Superior temporal gyrus (tissue), 1 donor: ENCODE data around the gene FBXL5.

ENCODE experiments used
- DNase-seq: peaks from one replicate; pipeline ENCODE4 v3.0.0-alpha.2; 2016; ENCODE audit errors: extremely low spot score

Gene FBXL5

GRCh38 chr4:15677507-15677988 lies 22.4 kb upstream of the FBXL5 start:
- DNase-seq, result no peak

- DNase-seq, result no peak
Measured at GRCh38 chr4:15676899-15677298, 21.7 kb upstream of the FBXL5 start.

GRCh38 chr4:15676039-15676438 lies 20.9 kb upstream of the FBXL5 start:
- no peak for DNase-seq

GRCh38 chr4:15675356-15675755 lies 20.2 kb upstream of the FBXL5 start:
- DNase-seq, result no peak

GRCh38 chr4:15674926-15675325 lies 19.8 kb upstream of the FBXL5 start:
- no peak for DNase-seq

- DNase-seq, result no peak
Measured at GRCh38 chr4:15674046-15674445, 18.9 kb upstream of the FBXL5 start.

GRCh38 chr4:15673337-15673736 lies 18.2 kb upstream of the FBXL5 start:
- no peak for DNase-seq

- no peak for DNase-seq
Measured at GRCh38 chr4:15672101-15672500, 16.9 kb upstream of the FBXL5 start.

- no peak for DNase-seq
Measured at GRCh38 chr4:15670576-15670975, 15.4 kb upstream of the FBXL5 start.

- peak; percentile 72 for DNase-seq
Measured at GRCh38 chr4:15668566-15669435, 13.6 kb upstream of the FBXL5 start.

GRCh38 chr4:15667006-15667405 lies 11.8 kb upstream of the FBXL5 start:
- DNase-seq, result no peak

GRCh38 chr4:15665753-15666365 lies 10.7 kb upstream of the FBXL5 start:
- no peak for DNase-seq

GRCh38 chr4:15659768-15660570 lies 4.8 kb upstream of the FBXL5 start:
- no peak for DNase-seq

- DNase-seq, result no peak
Measured at GRCh38 chr4:15658781-15659180, 3.6 kb upstream of the FBXL5 start.

- DNase-seq, result no peak
Measured at GRCh38 chr4:15658136-15658770, 3.1 kb upstream of the FBXL5 start.

- no peak for DNase-seq
Measured at GRCh38 chr4:15657366-15657765, 2.2 kb upstream of the FBXL5 start.

- peak; percentile 37 for DNase-seq
Measured at GRCh38 chr4:15656038-15656470, 897 bp upstream of the FBXL5 start.

GRCh38 chr4:15654593-15655222 lies 449 bp downstream of the FBXL5 start:
- DNase-seq, result no peak

GRCh38 chr4:15653864-15654592 lies 1.1 kb downstream of the FBXL5 start:
- peak; percentile 76 for DNase-seq

GRCh38 chr4:15653420-15653819 lies 1.7 kb downstream of the FBXL5 start:
- no peak for DNase-seq

- no peak for DNase-seq
Measured at GRCh38 chr4:15652841-15653240, 2.3 kb downstream of the FBXL5 start.
